ENCODE results near the gene MFNG. TPM values are rescaled to one million over a fixed set of nuclear protein-coding genes. Genes with fewer than 3 reads are reported as not detected.

The MFNG gene
- total RNA-seq, 1 donor = 0.72 TPM

DNA sequence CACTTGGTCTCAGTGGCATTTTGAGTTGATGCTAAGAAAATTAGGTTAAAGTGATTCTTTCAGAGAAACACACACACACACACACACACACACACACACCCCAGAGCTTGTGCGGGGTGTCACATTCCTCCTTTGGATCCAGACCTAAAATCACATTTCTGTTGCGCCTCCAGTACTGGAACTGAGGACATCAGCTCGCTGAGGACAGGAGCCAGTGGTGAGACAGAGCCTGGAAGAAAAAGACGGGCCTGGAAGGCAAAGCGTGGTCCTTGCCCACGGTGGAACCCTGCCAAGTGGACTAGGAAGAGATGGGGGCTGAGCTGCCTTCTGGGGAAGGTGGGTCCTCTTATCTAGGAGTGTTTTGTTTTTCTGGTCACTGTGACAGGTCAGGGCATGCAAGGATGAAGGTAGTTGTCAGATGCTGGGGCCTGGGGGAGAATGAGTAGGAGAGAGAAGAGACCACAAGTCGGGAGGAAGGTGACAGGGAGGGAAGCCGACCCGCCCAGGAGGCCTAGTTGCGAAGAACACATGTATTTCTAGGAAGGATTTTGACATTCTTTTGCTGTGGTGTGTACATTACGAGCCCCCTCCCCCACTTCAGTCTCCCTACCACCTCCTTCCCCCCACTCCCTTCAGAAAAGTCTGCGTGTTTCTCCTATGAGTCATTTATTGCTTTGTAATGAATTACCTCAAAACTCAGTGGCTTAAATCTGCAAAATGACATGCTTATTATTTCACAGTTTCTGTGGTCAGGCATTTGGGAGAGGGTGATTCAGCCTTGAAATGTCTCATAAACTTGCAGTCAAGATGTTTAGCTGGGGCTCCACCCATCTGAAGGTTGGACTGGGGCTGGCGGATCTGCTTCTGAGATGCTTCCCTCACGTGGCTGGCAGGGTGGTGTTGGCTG lies 54.1 kb downstream of the MFNG start:
- peak overlapping the region; percentile 83 for H3K27ac ChIP-seq (ENCODE audit: low read depth, low read length)
- H3K79me2 ChIP-seq (ENCODE audit: insufficient read depth, low read length) = no peaks in the 10 kb centered on the region
- H3K27me3 ChIP-seq (ENCODE audit: insufficient read depth, low read length) = peaks cover 20% of the 10 kb centered on the region
- H2AFZ ChIP-seq (ENCODE audit: low read length) = peak overlapping the region; percentile 56
- peak overlapping the region; percentile 56 for H3K4me2 ChIP-seq (ENCODE audit: insufficient read depth, low read length)
- TF ChIP-seq, protein P1, sequence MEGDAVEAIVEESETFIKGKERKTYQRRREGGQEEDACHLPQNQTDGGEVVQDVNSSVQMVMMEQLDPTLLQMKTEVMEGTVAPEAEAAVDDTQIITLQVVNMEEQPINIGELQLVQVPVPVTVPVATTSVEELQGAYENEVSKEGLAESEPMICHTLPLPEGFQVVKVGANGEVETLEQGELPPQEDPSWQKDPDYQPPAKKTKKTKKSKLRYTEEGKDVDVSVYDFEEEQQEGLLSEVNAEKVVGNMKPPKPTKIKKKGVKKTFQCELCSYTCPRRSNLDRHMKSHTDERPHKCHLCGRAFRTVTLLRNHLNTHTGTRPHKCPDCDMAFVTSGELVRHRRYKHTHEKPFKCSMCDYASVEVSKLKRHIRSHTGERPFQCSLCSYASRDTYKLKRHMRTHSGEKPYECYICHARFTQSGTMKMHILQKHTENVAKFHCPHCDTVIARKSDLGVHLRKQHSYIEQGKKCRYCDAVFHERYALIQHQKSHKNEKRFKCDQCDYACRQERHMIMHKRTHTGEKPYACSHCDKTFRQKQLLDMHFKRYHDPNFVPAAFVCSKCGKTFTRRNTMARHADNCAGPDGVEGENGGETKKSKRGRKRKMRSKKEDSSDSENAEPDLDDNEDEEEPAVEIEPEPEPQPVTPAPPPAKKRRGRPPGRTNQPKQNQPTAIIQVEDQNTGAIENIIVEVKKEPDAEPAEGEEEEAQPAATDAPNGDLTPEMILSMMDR (IDR thresholded peaks at IDR 0.05; ENCODE audit: extremely low read depth, low read depth, low read length) = no peak
- H3K9me3 ChIP-seq (ENCODE audit: low read depth, low read length) = peaks cover 9% of the 10 kb centered on the region
- H3K4me1 ChIP-seq (ENCODE audit: insufficient read depth, low read length) = peaks cover 14% of the 10 kb centered on the region
- no peaks in the 10 kb centered on the region for H3K36me3 ChIP-seq (ENCODE audit: insufficient read depth, low read length)
- DNase-seq (ENCODE audit: insufficient read length, low spot score, missing footprints) = peak; percentile 98
- H4K20me1 ChIP-seq (ENCODE audit: insufficient read depth, low read length) = peaks cover 6% of the 10 kb centered on the region
- H3K4me3 ChIP-seq (ENCODE audit: insufficient read depth, low read length) = peak overlapping the region; percentile 12

DNA sequence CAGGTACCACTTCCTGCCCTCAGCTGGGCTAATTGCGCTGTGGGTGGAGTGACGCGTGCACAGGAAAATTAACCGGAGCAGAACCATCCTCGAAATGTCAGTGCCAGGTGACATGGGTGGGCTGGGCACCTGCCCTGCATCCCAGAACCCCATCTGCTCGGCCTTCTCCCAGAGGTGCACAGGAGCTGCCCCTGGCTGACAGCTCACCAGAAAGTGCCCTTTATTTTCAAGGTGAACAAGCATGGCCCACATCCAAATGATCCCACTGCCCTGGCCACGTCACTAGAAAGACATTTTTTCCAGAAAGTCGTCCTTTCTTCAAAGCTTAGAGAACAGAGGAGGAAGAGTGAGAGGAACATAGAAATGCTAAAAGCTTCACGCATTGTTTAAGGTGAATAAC lies 54.8 kb downstream of the MFNG start:
- peaks cover 26% of the 10 kb centered on the region for H3K27me3 ChIP-seq (ENCODE audit: insufficient read depth, low read length)
- peak; percentile 56 for DNase-seq (ENCODE audit: insufficient read length, low spot score, missing footprints)
- TF ChIP-seq, protein P1 (IDR thresholded peaks at IDR 0.05; ENCODE audit: extremely low read depth, low read depth, low read length) = no peak
- H3K79me2 ChIP-seq (ENCODE audit: insufficient read depth, low read length) = no peaks in the 10 kb centered on the region
- peak overlapping the region; percentile 83 for H3K27ac ChIP-seq (ENCODE audit: low read depth, low read length)
- no peak overlapping the region for H2AFZ ChIP-seq (ENCODE audit: low read length)
- no peaks in the 10 kb centered on the region for H3K36me3 ChIP-seq (ENCODE audit: insufficient read depth, low read length)
- H3K4me3 ChIP-seq (ENCODE audit: insufficient read depth, low read length) = no peak overlapping the region
- H3K4me1 ChIP-seq (ENCODE audit: insufficient read depth, low read length) = peaks cover 14% of the 10 kb centered on the region
- peak overlapping the region; percentile 56 for H3K4me2 ChIP-seq (ENCODE audit: insufficient read depth, low read length)
- peaks cover 9% of the 10 kb centered on the region for H3K9me3 ChIP-seq (ENCODE audit: low read depth, low read length)
- H4K20me1 ChIP-seq (ENCODE audit: insufficient read depth, low read length) = peaks cover 6% of the 10 kb centered on the region

DNA sequence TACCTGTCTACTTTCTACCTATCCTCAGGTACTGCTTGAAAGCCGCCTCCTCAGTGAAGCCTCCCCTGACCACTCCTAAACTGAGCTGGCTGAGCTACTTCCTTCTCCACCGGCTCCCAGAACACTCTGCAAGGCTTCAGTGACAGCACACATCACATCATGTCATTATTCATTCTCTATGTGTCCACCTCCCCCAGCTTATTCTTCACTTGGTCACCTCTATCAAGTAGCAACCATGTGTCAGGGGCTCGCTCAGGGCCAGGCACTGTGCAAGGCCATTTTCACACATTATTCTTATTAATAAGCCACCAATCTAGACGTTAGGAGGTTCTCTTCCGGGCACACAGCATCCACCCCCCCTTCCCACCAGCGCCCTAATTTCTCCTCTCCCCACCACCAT lies 55.2 kb downstream of the MFNG start:
- H2AFZ ChIP-seq (ENCODE audit: low read length) = no peak overlapping the region
- peaks cover 6% of the 10 kb centered on the region for H4K20me1 ChIP-seq (ENCODE audit: insufficient read depth, low read length)
- H3K27me3 ChIP-seq (ENCODE audit: insufficient read depth, low read length) = peaks cover 30% of the 10 kb centered on the region
- TF ChIP-seq, protein P1 (IDR thresholded peaks at IDR 0.05; ENCODE audit: extremely low read depth, low read depth, low read length) = no peak
- peaks cover 9% of the 10 kb centered on the region for H3K9me3 ChIP-seq (ENCODE audit: low read depth, low read length)
- H3K27ac ChIP-seq (ENCODE audit: low read depth, low read length) = no peak overlapping the region
- H3K79me2 ChIP-seq (ENCODE audit: insufficient read depth, low read length) = no peaks in the 10 kb centered on the region
- no peak overlapping the region for H3K4me2 ChIP-seq (ENCODE audit: insufficient read depth, low read length)
- H3K36me3 ChIP-seq (ENCODE audit: insufficient read depth, low read length) = no peaks in the 10 kb centered on the region
- DNase-seq (ENCODE audit: insufficient read length, low spot score, missing footprints) = peak; percentile 75
- H3K4me1 ChIP-seq (ENCODE audit: insufficient read depth, low read length) = peaks cover 14% of the 10 kb centered on the region
- H3K4me3 ChIP-seq (ENCODE audit: insufficient read depth, low read length) = no peak overlapping the region

Data from osteoblast (primary cell).